HCT116 (cell line): ENCODE measurements around the gene EGF. TPM values are rescaled to one million over a fixed set of nuclear protein-coding genes. Genes with fewer than 3 reads are reported as not detected.

Experiments
- ATAC-seq: fragments of 200-7000 bp; cut with Tn5 transposase; 2 replicates; pipeline ENCODE4 v1.9.1; 2020; ENCODE audit warnings: mild to moderate bottlenecking, moderate library complexity
- BruUV-seq: library from RNA; stranded (reverse); fragments of 400-500 nt; replicated peaks from 2 replicates; lab custom pipeline; 2021; lab: Mats Ljungman, UMichigan
- CTCF ChIA-PET: fragments of 300-600 bp; sonication (Branson Sonifier 250); formaldehyde crosslinking; loops from one replicate; lab custom pipeline; 2021; ENCODE audit warnings: antibody characterized with exemption; lab: Charles Lee
- POLR2A ChIA-PET: fragments of 300-600, 350-600 bp; sonication (Branson Sonifier 250); formaldehyde crosslinking; loops from one replicate; lab custom pipeline; 2021; ENCODE audit warnings: antibody characterized with exemption; lab: Charles Lee
- RAD21 ChIA-PET, 2 experiments: fragments of 300-600 bp; sonication (Branson Sonifier 250); formaldehyde crosslinking; loops; one replicate each; lab custom pipeline; 2023; ENCODE audit warnings: low total read pairs in 2 of 2; ENCODE audit not compliant: uncharacterized antibody in 2 of 2, unreplicated experiment in 2 of 2, low non-redundant PET in 1 of 2; lab: Charles Lee
- DNase-seq: peaks from one replicate; pipeline ENCODE4 v3.0.0-alpha.2; 2010; ENCODE audit warnings: low read depth, low spot score
- H2AFZ ChIP-seq: fragments of 200-600 bp; shearing (Covaris generic), sonication (generic); 2 replicates; pipeline ENCODE4 v1.6.1; 2017; ENCODE audit warnings: low read depth, mixed run types, mixed read lengths, antibody characterized with exemption, low read length; ENCODE audit not compliant: poor library complexity, severe bottlenecking
- H3K27ac ChIP-seq: 2 replicates; pipeline ENCODE4 v1.5.1; 2012; ENCODE audit warnings: low read depth, low read length
- H3K27me3 ChIP-seq: fragments of 200-600 bp; sonication (generic); 2 replicates; pipeline ENCODE4 v1.6.1; 2016; ENCODE audit warnings: mixed run types, low read length, mixed read lengths; ENCODE audit not compliant: insufficient read depth
- H3K36me3 ChIP-seq, 2 experiments: fragments of 200-500 bp in 1 of 2; fragments of 200-600 bp in 1 of 2; sonication (Bioruptor generic) in 1 of 2; sonication (generic) in 1 of 2; 2 replicates each; pipeline versions ENCODE4 v1.5.1 to v1.6.1; 2014 to 2016; ENCODE audit warnings: low read length in 2 of 2, inconsistent platforms in 1 of 2, mixed read lengths in 1 of 2, mixed run types in 1 of 2; ENCODE audit not compliant: insufficient read depth in 2 of 2, control insufficient read depth in 1 of 2
- H3K4me1 ChIP-seq, 2 experiments: fragments of 200-600 bp in 1 of 2; sonication (generic) in 1 of 2; 2 replicates each; pipeline versions ENCODE4 v1.5.1 to v1.6.1; 2012 to 2017; ENCODE audit warnings: low read length in 2 of 2, inconsistent platforms in 1 of 2, mild to moderate bottlenecking in 1 of 2, mixed read lengths in 1 of 2, mixed run types in 1 of 2, moderate library complexity in 1 of 2; ENCODE audit not compliant: insufficient read depth in 2 of 2, control insufficient read depth in 1 of 2
- H3K4me2 ChIP-seq: fragments of 200-600 bp; sonication (generic); 2 replicates; pipeline ENCODE4 v1.6.1; 2017; ENCODE audit warnings: mixed run types, low read length, mixed read lengths
- H3K4me3 ChIP-seq, 2 experiments: fragments of 200-600 bp in 1 of 2; sonication (generic) in 1 of 2; replicated peaks in 1 of 2; 2 replicates each; pipeline ENCODE4 v1.5.1; 2011 to 2016; ENCODE audit warnings: low read length in 2 of 2, control low read depth in 1 of 2, low read depth in 1 of 2, mild to moderate bottlenecking in 1 of 2, mixed read lengths in 1 of 2, mixed run types in 1 of 2
- H3K79me2 ChIP-seq: fragments of 200-600 bp; sonication (generic); 2 replicates; pipeline ENCODE4 v1.6.1; 2017; ENCODE audit warnings: mild to moderate bottlenecking, mixed run types, low read length, moderate library complexity, mixed read lengths; ENCODE audit not compliant: insufficient read depth
- H3K9ac ChIP-seq: fragments of 200-600 bp; sonication (generic); 2 replicates; pipeline ENCODE4 v1.6.1; 2016; ENCODE audit warnings: low read length, mixed read lengths
- H3K9me2 ChIP-seq: fragments of 200-600 bp; sonication (generic), shearing (Covaris generic); 2 replicates; pipeline ENCODE4 v1.6.1; 2017; ENCODE audit warnings: mixed run types, mild to moderate bottlenecking, moderate library complexity; ENCODE audit not compliant: insufficient read depth
- H3K9me3 ChIP-seq, 2 experiments: fragments of 200-500 bp in 1 of 2; fragments of 200-600 bp in 1 of 2; sonication (Bioruptor generic) in 1 of 2; sonication (generic) in 1 of 2; 2 replicates each; pipeline ENCODE4 v1.6.1; 2014 to 2017; ENCODE audit warnings: low read length in 2 of 2, mixed read lengths in 2 of 2, inconsistent platforms in 1 of 2, low read depth in 1 of 2, mild to moderate bottlenecking in 1 of 2, mixed run types in 1 of 2, moderate library complexity in 1 of 2; ENCODE audit not compliant: control insufficient read depth in 1 of 2, insufficient read depth in 1 of 2
- H4K20me1 ChIP-seq: fragments of 200-600 bp; sonication (generic), shearing (Covaris generic); 2 replicates; pipeline ENCODE4 v1.6.1; 2017; ENCODE audit warnings: mixed run types, mild to moderate bottlenecking, moderate library complexity; ENCODE audit not compliant: insufficient read depth
- CBX3 ChIP-seq: IDR thresholded peaks from 2 replicates; pipeline ENCODE4 v1.6.1; 2012; ENCODE audit warnings: low read depth
- CTCF ChIP-seq, 3 experiments: fragments of 200-600 bp in 1 of 3; sonication (generic) in 1 of 3; IDR thresholded peaks in 2 of 3; conservative IDR thresholded peaks in 1 of 3; 2 replicates each; pipeline ENCODE4 v1.5.1; 2012 to 2017; ENCODE audit warnings: low read depth in 2 of 3, low read length in 2 of 3, antibody characterized with exemption in 1 of 3, borderline replicate concordance in 1 of 3, control low read depth in 1 of 3, mild to moderate bottlenecking in 1 of 3, mixed read lengths in 1 of 3, mixed run types in 1 of 3, moderate library complexity in 1 of 3; ENCODE audit not compliant: insufficient read depth in 1 of 3
- EGR1 ChIP-seq: IDR thresholded peaks from 2 replicates; pipeline ENCODE4 v1.6.1; 2012; ENCODE audit warnings: low read depth
- FOSL1 ChIP-seq: IDR thresholded peaks from 2 replicates; pipeline ENCODE4 v1.6.1; 2012; ENCODE audit warnings: low read depth
- MAX ChIP-seq: IDR thresholded peaks from 2 replicates; pipeline ENCODE4 v1.6.1; 2012
- POLR2A ChIP-seq: IDR thresholded peaks from 2 replicates; pipeline ENCODE4 v1.7.0; 2011; ENCODE audit warnings: borderline replicate concordance; ENCODE audit not compliant: insufficient read depth, insufficient read length; ENCODE audit errors: extremely low read depth
- SP1 ChIP-seq: IDR thresholded peaks from 2 replicates; pipeline ENCODE4 v1.6.1; 2012; ENCODE audit warnings: low read depth
- TCF7L2 ChIP-seq: IDR thresholded peaks from 2 replicates; pipeline ENCODE4 v1.7.0; 2011; ENCODE audit warnings: borderline replicate concordance, inconsistent platforms; ENCODE audit not compliant: insufficient read depth, insufficient read length; ENCODE audit errors: extremely low read depth
- YY1 ChIP-seq: IDR thresholded peaks from 2 replicates; pipeline ENCODE4 v1.6.1; 2011; ENCODE audit warnings: low read length, low read depth, moderate library complexity, mild to moderate bottlenecking; ENCODE audit not compliant: insufficient replicate concordance; ENCODE audit errors: extremely low read depth
- intact Hi-C: fragments of 100-400 bp; cut with micrococcal nuclease; formaldehyde crosslinking; loops from 2 replicates; pipeline ENCODE4 v1.10.0; 2022
- total RNA-seq: library from RNA; stranded (reverse); gene quantifications from one replicate; pipeline ENCODE4 v1.2.1, GENCODE V29; 2021; ENCODE audit not compliant: unreplicated experiment

The EGF gene
- total RNA-seq, 1 experiment from 2014 or later: 0.57 TPM

GRCh38 chr4:109872950-109873656 is 39.6 kb upstream of the EGF start:
- ATAC-seq (no peak), DNase-seq (no peak)
- ChIA-PET POLR2A (no interaction called here), CTCF (no interaction called here), RAD21 (no interaction called here)
- Histone ChIP-seq H3K9me3 (no peaks in the 10 kb centered on the region), H3K27me3 (no peaks in the 10 kb centered on the region), H3K4me1 (no peaks in the 10 kb centered on the region), H2AFZ (no peak overlapping the region), H3K79me2 (no peaks in the 10 kb centered on the region), H3K27ac (no peak overlapping the region), H3K4me2 (no peak overlapping the region), H3K9me2 (no peaks in the 10 kb centered on the region), H3K9ac (no peak overlapping the region), H3K36me3 (no peaks in the 10 kb centered on the region), H3K4me3 (no peak overlapping the region), H4K20me1 (no peaks in the 10 kb centered on the region)
- TF ChIP-seq EGR1 (no peak), SP1 (no peak)
- BruUV-seq: no TSS peak
- intact Hi-C loops: no loop called here

- no peak overlapping the region for H3K4me3 ChIP-seq
- TF ChIP-seq CBX3 (no peak), TCF7L2 (no peak), CTCF (IDR thresholded peaks at IDR 0.05 in 2 of 3, conservative IDR thresholded peaks at IDR 0.05 in 1 of 3; ENCODE audit: borderline replicate concordance in 1 of 3, insufficient read depth in 1 of 3, low read depth in 2 of 3, low read length in 2 of 3) (no peak), POLR2A (no peak), FOSL1 (no peak), MAX (no peak), YY1 (no peak)
- RAD21 ChIA-PET: no interaction called here
- ATAC-seq (no peak), DNase-seq (peak; percentile 3)
- H4K20me1 ChIP-seq: no peaks in the 10 kb centered on the region
- no peaks in the 10 kb centered on the region for H3K4me1 ChIP-seq
- H3K9ac ChIP-seq: no peak overlapping the region
- no peak overlapping the region for H3K27ac ChIP-seq
- H3K4me2 ChIP-seq: no peak overlapping the region
- intact Hi-C loops: no loop called here
- CTCF ChIA-PET: no interaction called here
- no peaks in the 10 kb centered on the region for H3K36me3 ChIP-seq
- no peak overlapping the region for H2AFZ ChIP-seq
- H3K27me3 ChIP-seq: no peaks in the 10 kb centered on the region
- no peaks in the 10 kb centered on the region for H3K79me2 ChIP-seq
- no peaks in the 10 kb centered on the region for H3K9me2 ChIP-seq
- no TSS peak for BruUV-seq
- H3K9me3 ChIP-seq: no peaks in the 10 kb centered on the region
- POLR2A ChIA-PET: no interaction called here
These were observed 38.7 kb upstream of the EGF start for GRCh38 chr4:109873791-109874514.
